ENCODE measurements around the gene DHRS4L2.
"Not testable (repeated sequence)": the region's sequence is repeated elsewhere in the genome, so short reads cannot be mapped to it uniquely, and the experiment has no call there.

DNA sequence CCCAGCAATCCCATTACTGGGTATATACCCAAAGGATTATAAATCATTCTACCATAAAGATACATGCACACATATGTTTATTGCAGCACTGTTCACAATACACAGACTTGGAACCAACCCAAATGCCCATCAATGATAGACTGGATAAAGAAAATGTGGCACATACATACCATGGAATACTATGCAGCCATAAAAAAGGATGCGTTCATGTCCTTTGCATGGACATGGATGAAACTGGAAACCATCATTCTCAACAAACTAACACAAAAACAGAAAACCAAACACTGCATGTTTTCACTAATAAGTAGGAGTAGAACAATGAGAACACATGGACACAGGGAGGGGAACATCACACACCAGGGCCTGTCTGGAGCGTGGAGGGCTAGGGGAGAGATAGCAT, 42.6 kb downstream of the DHRS4L2 start:
- TF ChIP-seq, protein P1, sequence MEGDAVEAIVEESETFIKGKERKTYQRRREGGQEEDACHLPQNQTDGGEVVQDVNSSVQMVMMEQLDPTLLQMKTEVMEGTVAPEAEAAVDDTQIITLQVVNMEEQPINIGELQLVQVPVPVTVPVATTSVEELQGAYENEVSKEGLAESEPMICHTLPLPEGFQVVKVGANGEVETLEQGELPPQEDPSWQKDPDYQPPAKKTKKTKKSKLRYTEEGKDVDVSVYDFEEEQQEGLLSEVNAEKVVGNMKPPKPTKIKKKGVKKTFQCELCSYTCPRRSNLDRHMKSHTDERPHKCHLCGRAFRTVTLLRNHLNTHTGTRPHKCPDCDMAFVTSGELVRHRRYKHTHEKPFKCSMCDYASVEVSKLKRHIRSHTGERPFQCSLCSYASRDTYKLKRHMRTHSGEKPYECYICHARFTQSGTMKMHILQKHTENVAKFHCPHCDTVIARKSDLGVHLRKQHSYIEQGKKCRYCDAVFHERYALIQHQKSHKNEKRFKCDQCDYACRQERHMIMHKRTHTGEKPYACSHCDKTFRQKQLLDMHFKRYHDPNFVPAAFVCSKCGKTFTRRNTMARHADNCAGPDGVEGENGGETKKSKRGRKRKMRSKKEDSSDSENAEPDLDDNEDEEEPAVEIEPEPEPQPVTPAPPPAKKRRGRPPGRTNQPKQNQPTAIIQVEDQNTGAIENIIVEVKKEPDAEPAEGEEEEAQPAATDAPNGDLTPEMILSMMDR (conservative IDR thresholded peaks at IDR 0.05) = not testable (repeated sequence)
- TF ChIP-seq ZFX (IDR thresholded peaks at IDR 0.05) = not testable (repeated sequence)
